Measurements from ENCODE around the gene TOM1. TPM values are rescaled to one million over a fixed set of nuclear protein-coding genes. Genes with fewer than 3 reads are reported as not detected.

Gene TOM1
- total and polyA plus RNA-seq, 2 experiments from 2014 or later, result 108 to 114 TPM

- H3K36me3 ChIP-seq (replicated peaks; ENCODE audit: insufficient read depth, low read depth), result no peaks in the 10 kb centered on the region
- no peaks in the 10 kb centered on the region for H3K9me3 ChIP-seq (ENCODE audit: low read depth)
- no peak overlapping the region for H2AFZ ChIP-seq
Measured at GRCh38 chr22:35348703-35349102, 49.0 kb downstream of the TOM1 start.

GRCh38 chr22:35349368-35349703 is 49.6 kb downstream of the TOM1 start:
- WGBS (ENCODE audit: low lambda C conversion rate, missing lambda C conversion rate), result 53% methylated on average over 9 of the region's 9 CpGs
- H3K4me3 ChIP-seq, result no peak overlapping the region
- H3K4me1 ChIP-seq (ENCODE audit: insufficient read depth), result peaks cover 21% of the 10 kb centered on the region
- peak overlapping the region; percentile 54 for H3K4me2 ChIP-seq
- H3K36me3 ChIP-seq (replicated peaks; ENCODE audit: insufficient read depth, low read depth), result no peaks in the 10 kb centered on the region
- no peak for TF ChIP-seq EZH2 (IDR thresholded peaks at IDR 0.05; ENCODE audit: borderline replicate concordance)
- no peak for TF ChIP-seq EZH2phosphoT487 (IDR thresholded peaks at IDR 0.05; ENCODE audit: low read depth, severe bottlenecking, unreplicated experiment)
- TF ChIP-seq CTCF (IDR thresholded peaks at IDR 0.05; ENCODE audit: poor library complexity), result no peak
- H3K9me2 ChIP-seq (replicated peaks; ENCODE audit: insufficient read depth), result no peaks in the 10 kb centered on the region
- no peak for DNase-seq (ENCODE audit: low spot score)
- no peaks in the 10 kb centered on the region for H4K20me1 ChIP-seq (ENCODE audit: insufficient read depth, poor library complexity, severe bottlenecking)
- H3K79me2 ChIP-seq, result no peaks in the 10 kb centered on the region
- H3K27ac ChIP-seq, result peak overlapping the region; percentile 70
- no peaks in the 10 kb centered on the region for H3K9me3 ChIP-seq (ENCODE audit: low read depth)
- H3K27me3 ChIP-seq, result no peaks in the 10 kb centered on the region
- no peak overlapping the region for H2AFZ ChIP-seq

More at GRCh38 chr22:35348703-35349102, 49.0 kb downstream of the TOM1 start:
- H3K4me3 ChIP-seq, result no peak overlapping the region
- peak overlapping the region; percentile 70 for H3K27ac ChIP-seq
- H3K4me2 ChIP-seq, result no peak overlapping the region
- no peak for TF ChIP-seq CTCF (IDR thresholded peaks at IDR 0.05; ENCODE audit: poor library complexity)
- TF ChIP-seq EZH2phosphoT487 (IDR thresholded peaks at IDR 0.05; ENCODE audit: low read depth, severe bottlenecking, unreplicated experiment), result no peak
- no peak for TF ChIP-seq EZH2 (IDR thresholded peaks at IDR 0.05; ENCODE audit: borderline replicate concordance)
- no peaks in the 10 kb centered on the region for H3K9me2 ChIP-seq (replicated peaks; ENCODE audit: insufficient read depth)
- no peaks in the 10 kb centered on the region for H4K20me1 ChIP-seq (ENCODE audit: insufficient read depth, poor library complexity, severe bottlenecking)
- H3K4me1 ChIP-seq (ENCODE audit: insufficient read depth), result peaks cover 21% of the 10 kb centered on the region
- DNase-seq (ENCODE audit: low spot score), result no peak
- H3K27me3 ChIP-seq, result no peaks in the 10 kb centered on the region
- WGBS (ENCODE audit: low lambda C conversion rate, missing lambda C conversion rate), result 99% methylated on average over 5 of the region's 5 CpGs
- H3K79me2 ChIP-seq, result no peaks in the 10 kb centered on the region

GRCh38 chr22:35349704-35350538 is 50.2 kb downstream of the TOM1 start:
- Histone ChIP-seq H3K27ac (peak overlapping the region; percentile 70), H3K27me3 (no peaks in the 10 kb centered on the region), H3K79me2 (no peaks in the 10 kb centered on the region), H3K9me3 (ENCODE audit: low read depth) (no peaks in the 10 kb centered on the region), H3K36me3 (replicated peaks; ENCODE audit: insufficient read depth, low read depth) (no peaks in the 10 kb centered on the region), H2AFZ (no peak overlapping the region), H3K4me1 (ENCODE audit: insufficient read depth) (peaks cover 21% of the 10 kb centered on the region), H4K20me1 (ENCODE audit: insufficient read depth, poor library complexity, severe bottlenecking) (no peaks in the 10 kb centered on the region), H3K4me3 (no peak overlapping the region), H3K9me2 (replicated peaks; ENCODE audit: insufficient read depth) (no peaks in the 10 kb centered on the region), H3K4me2 (peak overlapping the region; percentile 87)
- WGBS (ENCODE audit: low lambda C conversion rate, missing lambda C conversion rate), result 61% methylated on average over 9 of the region's 17 CpGs
- TF ChIP-seq CTCF (IDR thresholded peaks at IDR 0.05; ENCODE audit: poor library complexity), result no peak
- no peak for TF ChIP-seq EZH2phosphoT487 (IDR thresholded peaks at IDR 0.05; ENCODE audit: low read depth, severe bottlenecking, unreplicated experiment)
- no peak for TF ChIP-seq EZH2 (IDR thresholded peaks at IDR 0.05; ENCODE audit: borderline replicate concordance)
- peak; percentile 69 for DNase-seq (ENCODE audit: low spot score)
